H1 (cell line): ENCODE measurements around the gene ZNF670. TPM values are rescaled to one million over a fixed set of nuclear protein-coding genes. Genes with fewer than 3 reads are reported as not detected.
A peak's percentile ranks its signal among the peaks of the same experiment; 100 is the strongest.
"Not testable (repeated sequence)": the region's sequence is repeated elsewhere in the genome, so short reads cannot be mapped to it uniquely, and the experiment has no call there.

ENCODE experiments used
- CTCF ChIA-PET: fragments of 300-600 bp; sonication (Branson Sonifier 250); formaldehyde crosslinking; loops from one replicate; lab custom pipeline; 2021; ENCODE audit not compliant: partially characterized antibody; lab: Charles Lee
- POLR2A ChIA-PET: fragments of 300-600 bp; sonication (Branson Sonifier 250); formaldehyde crosslinking; loops from one replicate; lab custom pipeline; 2021; ENCODE audit warnings: inconsistent platforms; ENCODE audit not compliant: partially characterized antibody; lab: Charles Lee
- DNase-seq, 2 experiments: peaks; one replicate each; pipeline versions ENCODE4 v3.0.0 to v3.0.0-alpha.2; 2010 to 2022; ENCODE audit warnings: low spot score in 2 of 2, low read depth in 1 of 2, mixed read lengths in 1 of 2
- FAIRE-seq: peaks from 2 replicates; lab custom pipeline; 2011; peaks lifted over from hg19 to GRCh38; lab: Jason Lieb, UNC
- H2AFZ ChIP-seq: 2 replicates; pipeline ENCODE4 v1.8.1; 2012; ENCODE audit warnings: low read length, inconsistent platforms
- H2AK5ac ChIP-seq: 2 replicates; pipeline ENCODE4 v1.6.1; 2013; ENCODE audit warnings: low read depth, low read length
- H2BK120ac ChIP-seq: replicated peaks from 2 replicates; pipeline ENCODE3; 2013; ENCODE audit warnings: low read depth, low read length, inconsistent platforms
- H2BK12ac ChIP-seq: 2 replicates; pipeline ENCODE4 v1.6.1; 2013; ENCODE audit warnings: low read depth, low read length
- H2BK15ac ChIP-seq: 2 replicates; pipeline ENCODE4 v1.6.1; 2013; ENCODE audit warnings: low read length
- H2BK20ac ChIP-seq: 2 replicates; pipeline ENCODE4 v1.6.1; 2013; ENCODE audit warnings: low read length
- H2BK5ac ChIP-seq: 2 replicates; pipeline ENCODE4 v1.6.1; 2013; ENCODE audit warnings: low read depth, low read length
- H3K14ac ChIP-seq: 2 replicates; pipeline ENCODE4 v1.6.1; 2013; ENCODE audit warnings: inconsistent platforms; ENCODE audit not compliant: insufficient read length
- H3K18ac ChIP-seq: 2 replicates; pipeline ENCODE4 v1.6.1; 2013; ENCODE audit warnings: low read length; ENCODE audit errors: extremely low read depth
- H3K23ac ChIP-seq: 2 replicates; pipeline ENCODE4 v1.6.1; 2013; ENCODE audit warnings: inconsistent platforms; ENCODE audit not compliant: insufficient read length
- H3K23me2 ChIP-seq: 2 replicates; pipeline ENCODE4 v1.6.1; 2013; ENCODE audit warnings: low read depth, low read length
- H3K27ac ChIP-seq: 2 replicates; pipeline ENCODE4 v1.6.1; 2011; ENCODE audit warnings: low read depth, low read length, inconsistent platforms
- H3K27me3 ChIP-seq, 4 experiments: replicated peaks in 1 of 4; 1 replicate in 1 of 4; 2 replicates in 3 of 4; pipeline versions ENCODE4 v1.6.1 to v1.8.1; 2011 to 2013; ENCODE audit warnings: low read length in 3 of 4, mild to moderate bottlenecking in 3 of 4, inconsistent platforms in 2 of 4, mixed read lengths in 2 of 4, moderate library complexity in 1 of 4; ENCODE audit not compliant: control insufficient read depth in 3 of 4, insufficient read depth in 3 of 4; ENCODE audit errors: extremely low read depth in 1 of 4
- H3K36me3 ChIP-seq, 4 experiments: 2 replicates each; pipeline versions ENCODE4 v1.6.1 to v1.8.1; 2011 to 2013; ENCODE audit warnings: mild to moderate bottlenecking in 4 of 4, low read length in 3 of 4, moderate library complexity in 2 of 4, control low read depth in 1 of 4, inconsistent platforms in 1 of 4; ENCODE audit not compliant: insufficient read depth in 4 of 4, control insufficient read depth in 2 of 4
- H3K4ac ChIP-seq: replicated peaks from 2 replicates; pipeline ENCODE3; 2013; ENCODE audit warnings: low read length, low read depth, mixed read lengths, inconsistent platforms; ENCODE audit not compliant: insufficient read length
- H3K4me1 ChIP-seq, 4 experiments: replicated peaks in 1 of 4; 1 replicate in 1 of 4; 2 replicates in 3 of 4; pipeline versions ENCODE4 v1.6.1 to v1.8.1; 2011 to 2013; ENCODE audit warnings: low read length in 3 of 4, inconsistent platforms in 2 of 4, mixed read lengths in 1 of 4; ENCODE audit not compliant: insufficient read depth in 4 of 4, control insufficient read depth in 3 of 4
- H3K4me2 ChIP-seq, 2 experiments: 2 replicates each; pipeline versions ENCODE4 v1.6.1 to v1.8.1; 2011 to 2013; ENCODE audit warnings: low read depth in 2 of 2, low read length in 2 of 2, control low read depth in 1 of 2, inconsistent platforms in 1 of 2, mild to moderate bottlenecking in 1 of 2; ENCODE audit not compliant: insufficient read depth in 1 of 2
- H3K4me3 ChIP-seq, 4 experiments: fragments of 200-600, 300-600 bp in 1 of 4; sonication (generic), shearing (Covaris generic), sonication (Bioruptor Twin) in 1 of 4; 2 replicates each; pipeline versions ENCODE4 v1.5.1 to v1.8.1; 2011 to 2016; ENCODE audit warnings: low read length in 4 of 4, low read depth in 3 of 4, control low read depth in 2 of 4, inconsistent platforms in 2 of 4, mild to moderate bottlenecking in 2 of 4, mixed read lengths in 1 of 4, moderate library complexity in 1 of 4; ENCODE audit not compliant: insufficient read depth in 2 of 4; ENCODE audit errors: extremely low read depth in 1 of 4
- H3K56ac ChIP-seq: replicated peaks from 2 replicates; pipeline ENCODE3; 2013; ENCODE audit warnings: low read depth, mild to moderate bottlenecking, mixed read lengths, low read length, inconsistent platforms; ENCODE audit not compliant: insufficient read length
- H3K79me1 ChIP-seq: 2 replicates; pipeline ENCODE4 v1.6.1; 2013; ENCODE audit warnings: low read depth, low read length, control low read depth
- H3K79me2 ChIP-seq, 2 experiments: 2 replicates each; pipeline versions ENCODE4 v1.6.1 to v1.8.1; 2012 to 2013; ENCODE audit warnings: low read length in 2 of 2, mild to moderate bottlenecking in 2 of 2, inconsistent platforms in 1 of 2; ENCODE audit not compliant: insufficient read depth in 2 of 2, control insufficient read depth in 1 of 2
- H3K9ac ChIP-seq, 4 experiments: replicated peaks in 1 of 4; 1 replicate in 1 of 4; 2 replicates in 3 of 4; pipeline versions ENCODE4 v1.6.1 to v1.8.1; 2011 to 2013; ENCODE audit warnings: low read depth in 3 of 4, low read length in 3 of 4, control low read depth in 2 of 4, mild to moderate bottlenecking in 2 of 4, moderate library complexity in 2 of 4, inconsistent platforms in 1 of 4; ENCODE audit errors: extremely low read depth in 1 of 4
- H3K9me3 ChIP-seq, 2 experiments: 2 replicates each; pipeline versions ENCODE4 v1.6.1 to v1.8.1; 2012 to 2013; ENCODE audit warnings: mild to moderate bottlenecking in 2 of 2, moderate library complexity in 2 of 2, control low read depth in 1 of 2, inconsistent platforms in 1 of 2, low read depth in 1 of 2, low read length in 1 of 2, mixed read lengths in 1 of 2; ENCODE audit not compliant: insufficient read depth in 2 of 2
- H4K20me1 ChIP-seq, 2 experiments: replicated peaks in 1 of 2; 2 replicates each; pipeline versions ENCODE3 to v1.8.1; 2011 to 2013; ENCODE audit warnings: inconsistent platforms in 2 of 2, low read length in 2 of 2, mild to moderate bottlenecking in 1 of 2; ENCODE audit not compliant: insufficient read depth in 2 of 2, control insufficient read depth in 1 of 2
- H4K5ac ChIP-seq: 2 replicates; pipeline ENCODE4 v1.6.1; 2013; ENCODE audit warnings: low read length, low read depth, mixed read lengths, inconsistent platforms; ENCODE audit not compliant: insufficient read length
- H4K8ac ChIP-seq: 2 replicates; pipeline ENCODE4 v1.8.0; 2013; ENCODE audit warnings: mild to moderate bottlenecking, moderate library complexity, low read length, inconsistent platforms; ENCODE audit not compliant: insufficient read depth; ENCODE audit errors: extremely low read depth
- H4K91ac ChIP-seq: replicated peaks from 2 replicates; pipeline ENCODE3; 2013; ENCODE audit warnings: low read length, mixed read lengths, inconsistent platforms; ENCODE audit not compliant: insufficient read length
- ATF2 ChIP-seq: IDR thresholded peaks from 2 replicates; pipeline ENCODE4 v1.6.1; 2012; ENCODE audit warnings: low read length, inconsistent platforms
- CEBPB ChIP-seq: IDR thresholded peaks from 2 replicates; pipeline ENCODE4 v1.6.1; 2012; ENCODE audit warnings: low read depth, low read length
- WGBS, 2 experiments: shearing (Covaris generic) in 1 of 2; methylation state at CpG; one replicate each; pipeline versions ENCODE4 v1.1.6 to v1.1.7; 2013 to 2015; ENCODE audit warnings: low lambda C conversion rate in 2 of 2, mixed read lengths in 2 of 2, inconsistent platforms in 1 of 2, low coverage in 1 of 2, missing lambda C conversion rate in 1 of 2; ENCODE audit not compliant: insufficient replicate concordance in 2 of 2, insufficient coverage in 1 of 2, insufficient read length in 1 of 2; ENCODE audit errors: extremely low coverage in 1 of 2, missing lambda C conversion rate in 1 of 2; 5-methylcytosine and 5-hydroxymethylcytosine counted together
- polyA plus RNA-seq, 7 experiments: library from polyadenylated mRNA; depleted of rRNA in 3 of 7; stranded (reverse) in 5 of 7; unstranded in 2 of 7; fragments of >200 nt in 5 of 7; fragments of 200-250 nt in 2 of 7; gene quantifications; 1 replicate in 5 of 7; 2 replicates in 1 of 7; 4 replicates in 1 of 7; pipeline versions ENCODE4 v1.2.1 to v1.2.3, GENCODE V29; 2011 to 2013; ENCODE audit warnings: missing spikeins in 2 of 7, mixed read lengths in 2 of 7
- total RNA-seq: library from RNA; stranded (reverse); fragmentation: NEBNext Ultra II Directional; extraction: Animal tissue kit (Norgen Biotek cat#: 25700); gene quantifications from 2 replicates; pipeline ENCODE4 v1.2.1, GENCODE V29; 2021

The ZNF670 gene
- total and polyA plus RNA-seq, 2 of the 8 experiments (the other 6 are each of a cell fraction or from before 2014, with no cell fraction given): 2.8 to 15.4 TPM

GRCh38 chr1:247121382-247121781, 42.8 kb upstream of the ZNF670 start (continued):
- no peak for TF ChIP-seq ATF2
- no peak for TF ChIP-seq CEBPB
- TF ChIP-seq, all 59 proteins: peak for 0

GRCh38 chr1:247120408-247120668, 41.7 kb upstream of the ZNF670 start:
- not testable (repeated sequence) for H3K36me3 ChIP-seq, H4K8ac ChIP-seq, H3K23me2 ChIP-seq, H4K20me1 ChIP-seq, H2BK5ac ChIP-seq, FAIRE-seq, H3K27ac ChIP-seq, H3K79me2 ChIP-seq, H3K56ac ChIP-seq, H2AFZ ChIP-seq, H3K4ac ChIP-seq, H3K4me1 ChIP-seq, H4K5ac ChIP-seq, H3K27me3 ChIP-seq, H3K4me3 ChIP-seq, H2BK120ac ChIP-seq, H3K9me3 ChIP-seq, H3K79me1 ChIP-seq, H2BK15ac ChIP-seq, H2BK12ac ChIP-seq, H3K9ac ChIP-seq, H3K4me2 ChIP-seq, H3K18ac ChIP-seq, H2AK5ac ChIP-seq, H3K14ac ChIP-seq, H2BK20ac ChIP-seq, H4K91ac ChIP-seq, H3K23ac ChIP-seq
- ChIA-PET POLR2A (interaction anchor here (0.7 to 1.9 kb wide), 2 partner anchors 17 to 18 kb away, joined by 3 to 6 read pairs; partner anchors contain the start of gene ZNF669), CTCF (interaction anchor here (1.5 to 1.8 kb wide), 6 partner anchors 9 to 92 kb away, joined by 3 to 20 read pairs (median 6); partner anchors contain the start of gene ZNF670)
- 95% methylated on average over 4 of the region's 4 CpGs; no CpG with 5 or more reads in 1 of the 2 experiments for WGBS, 2 experiments
- DNase-seq: peak in 1 of 2 experiments; percentile 6
